Epidermal melanocyte (primary cell): Measurements from ENCODE around the gene IQCE.
"Not testable (repeated sequence)": the region's sequence is repeated elsewhere in the genome, so short reads cannot be mapped to it uniquely, and the experiment has no call there.

Experiments used
- DNase-seq: peaks from one replicate; pipeline ENCODE4 v3.0.0; 2011; ENCODE audit warnings: low spot score; ENCODE audit not compliant: insufficient read length

Gene IQCE

DNA sequence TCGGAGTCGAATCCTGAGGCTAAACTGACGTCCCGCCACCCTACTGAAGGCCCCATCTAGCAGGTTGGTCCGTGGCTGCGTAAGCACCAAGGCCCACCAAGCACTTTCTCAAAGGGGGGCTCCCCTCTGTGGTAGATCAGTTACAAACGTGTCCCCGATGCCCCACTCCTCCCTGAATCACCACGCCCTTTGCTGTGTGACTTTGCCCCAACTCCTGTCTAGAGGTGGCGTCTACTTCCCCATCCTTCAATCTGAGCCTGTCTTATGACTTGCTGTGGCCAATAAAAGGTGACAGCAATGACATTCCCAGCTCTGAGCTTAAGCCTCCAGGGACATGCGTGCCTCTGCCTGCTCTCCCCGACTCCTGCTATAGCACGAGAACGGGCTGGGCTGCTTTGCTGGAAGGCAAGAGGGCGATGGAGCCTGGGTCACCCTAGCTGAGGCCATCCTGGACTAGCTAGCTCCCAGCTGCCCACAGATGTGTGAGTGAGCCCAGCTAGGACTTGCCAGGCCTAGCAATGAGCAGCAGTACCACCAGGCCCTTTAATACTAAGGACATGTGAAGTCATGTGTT is 26.5 kb upstream of the IQCE start:
- DNase-seq, result not testable (repeated sequence)

DNA sequence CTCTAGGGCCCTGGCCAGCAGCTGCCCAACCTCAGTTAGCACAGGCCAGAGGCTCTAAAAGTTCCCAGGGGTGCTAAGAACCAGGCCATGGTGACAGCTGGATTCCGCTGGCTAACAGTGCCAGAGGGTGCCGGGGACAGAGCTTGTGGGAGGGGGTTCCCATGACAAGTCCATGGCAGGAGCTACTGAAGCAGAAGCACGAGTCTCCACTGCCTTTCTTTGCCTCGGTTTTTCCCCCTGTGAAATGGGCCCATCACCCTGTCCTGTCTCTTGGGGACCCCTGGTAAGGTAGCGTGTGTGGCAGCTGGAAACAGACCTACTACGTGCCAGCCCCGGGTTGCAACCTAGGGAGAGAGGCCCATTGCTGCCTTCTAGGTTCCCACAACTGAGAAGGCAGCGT is 26.0 kb upstream of the IQCE start:
- DNase-seq, result not testable (repeated sequence)

DNA sequence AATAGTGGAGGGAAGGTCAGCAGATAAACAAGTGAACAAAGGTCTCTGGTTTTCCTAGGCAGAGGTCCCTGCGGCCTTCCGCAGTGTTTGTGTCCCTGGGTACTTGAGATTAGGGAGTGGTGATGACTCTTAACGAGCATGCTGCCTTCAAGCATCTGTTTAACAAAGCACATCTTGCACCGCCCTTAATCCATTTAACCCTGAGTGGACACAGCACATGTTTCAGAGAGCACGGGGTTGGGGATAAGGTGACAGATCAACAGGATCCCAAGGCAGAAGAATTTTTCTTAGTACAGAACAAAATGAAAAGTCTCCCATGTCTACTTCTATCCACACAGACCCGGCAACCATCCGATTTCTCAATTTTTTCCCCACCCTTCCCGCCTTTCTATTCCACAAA is 25.2 kb upstream of the IQCE start:
- DNase-seq, result not testable (repeated sequence)

DNA sequence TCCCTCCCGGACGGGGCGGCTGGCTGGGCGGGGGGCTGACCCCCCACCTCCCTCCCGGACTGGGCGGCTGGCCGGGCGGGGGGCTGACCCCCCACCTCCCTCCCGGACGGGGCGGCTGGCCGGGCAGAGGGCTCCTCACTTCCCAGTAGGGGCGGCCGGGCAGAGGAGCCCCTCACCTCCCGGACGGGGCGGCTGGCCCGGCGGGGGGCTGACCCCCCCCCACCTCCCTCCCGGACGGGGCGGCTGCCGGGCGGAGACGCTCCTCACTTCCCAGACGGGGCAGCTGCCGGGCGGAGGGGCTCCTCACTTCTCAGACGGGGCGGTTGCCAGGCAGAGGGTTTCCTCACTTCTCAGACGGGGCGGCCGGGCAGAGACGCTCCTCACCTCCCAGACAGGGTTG is 24.6 kb upstream of the IQCE start:
- not testable (repeated sequence) for DNase-seq

DNA sequence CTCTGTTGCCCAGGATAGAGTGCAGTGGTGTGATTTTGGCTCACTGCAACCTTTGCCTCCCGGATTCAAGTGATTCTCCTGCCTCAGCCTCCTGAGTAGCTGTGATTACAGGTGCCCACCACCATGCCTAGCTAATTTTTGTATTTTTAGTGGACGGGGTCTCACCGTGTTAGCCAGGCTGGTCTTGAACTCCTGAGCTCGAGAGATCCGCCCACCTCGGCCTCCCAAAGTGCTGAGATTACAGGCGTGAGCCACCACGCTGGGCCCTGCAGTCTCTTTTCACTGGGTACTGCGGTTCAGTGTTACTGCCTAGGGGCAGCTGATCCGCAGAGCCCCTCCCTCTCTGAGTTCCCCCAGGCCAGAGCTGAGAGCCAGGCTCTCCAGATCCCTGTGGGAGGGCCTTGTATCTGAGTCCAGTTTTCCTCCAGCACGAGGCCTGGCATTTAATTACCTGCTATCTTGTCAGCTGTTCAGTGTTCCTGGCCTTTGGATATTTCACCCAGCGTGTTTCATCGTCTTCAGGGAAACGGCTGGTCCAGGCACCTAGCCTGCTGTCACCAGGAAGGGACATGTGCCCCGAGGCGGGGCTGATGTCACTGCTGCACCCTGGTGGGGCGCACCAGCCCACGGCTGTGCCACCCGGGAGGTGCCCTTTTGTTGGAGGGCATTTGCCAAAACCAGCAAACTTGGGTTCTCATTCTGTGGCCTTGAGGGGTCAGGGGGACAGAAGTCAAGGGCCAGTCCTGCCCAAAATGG is 22.7 kb upstream of the IQCE start:
- DNase-seq, result not testable (repeated sequence)

DNA sequence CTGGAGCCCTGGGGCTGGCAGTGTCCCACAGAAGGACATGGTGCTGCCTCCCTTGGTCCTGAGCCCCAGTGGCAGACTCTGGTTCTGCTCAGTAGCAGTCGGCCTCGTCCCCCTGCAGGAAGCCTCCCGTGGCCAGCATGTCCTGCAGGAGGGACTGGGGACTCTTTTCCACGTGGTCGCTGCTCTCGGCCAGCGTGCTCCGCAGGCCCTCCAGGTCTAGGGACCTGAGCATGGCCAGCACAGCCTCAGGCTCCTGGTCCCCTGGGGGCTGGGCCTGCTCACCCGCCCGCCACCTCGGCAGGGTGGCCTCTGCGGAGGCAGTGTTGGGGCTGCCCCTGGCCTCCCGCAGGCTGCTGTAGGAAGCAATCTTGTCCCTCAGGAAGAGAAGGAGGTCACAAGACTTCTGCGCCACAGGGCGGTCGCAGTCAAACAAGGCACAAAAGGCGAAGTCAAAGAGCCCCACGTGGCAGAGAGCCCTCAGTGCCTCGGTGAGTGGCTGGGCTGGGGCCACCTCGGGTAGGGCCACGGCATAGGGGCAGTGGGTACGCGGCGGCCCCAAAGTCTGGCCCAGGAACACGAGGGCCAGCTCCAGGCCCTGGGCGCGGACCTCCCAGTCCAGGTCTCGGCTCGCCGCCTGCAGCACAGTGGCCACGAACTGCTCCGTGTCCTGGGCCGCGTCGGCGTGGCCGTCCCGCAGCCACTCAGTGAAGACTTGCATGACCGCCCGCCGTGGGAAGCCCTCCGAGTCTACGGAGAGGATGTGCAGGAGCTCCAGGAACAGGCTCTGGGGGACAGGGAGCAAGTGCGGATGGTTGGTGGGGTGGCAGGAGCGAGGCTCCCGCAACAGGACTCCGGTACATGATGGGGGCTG is 20.6 kb upstream of the IQCE start:
- peak; percentile 11 for DNase-seq

DNA sequence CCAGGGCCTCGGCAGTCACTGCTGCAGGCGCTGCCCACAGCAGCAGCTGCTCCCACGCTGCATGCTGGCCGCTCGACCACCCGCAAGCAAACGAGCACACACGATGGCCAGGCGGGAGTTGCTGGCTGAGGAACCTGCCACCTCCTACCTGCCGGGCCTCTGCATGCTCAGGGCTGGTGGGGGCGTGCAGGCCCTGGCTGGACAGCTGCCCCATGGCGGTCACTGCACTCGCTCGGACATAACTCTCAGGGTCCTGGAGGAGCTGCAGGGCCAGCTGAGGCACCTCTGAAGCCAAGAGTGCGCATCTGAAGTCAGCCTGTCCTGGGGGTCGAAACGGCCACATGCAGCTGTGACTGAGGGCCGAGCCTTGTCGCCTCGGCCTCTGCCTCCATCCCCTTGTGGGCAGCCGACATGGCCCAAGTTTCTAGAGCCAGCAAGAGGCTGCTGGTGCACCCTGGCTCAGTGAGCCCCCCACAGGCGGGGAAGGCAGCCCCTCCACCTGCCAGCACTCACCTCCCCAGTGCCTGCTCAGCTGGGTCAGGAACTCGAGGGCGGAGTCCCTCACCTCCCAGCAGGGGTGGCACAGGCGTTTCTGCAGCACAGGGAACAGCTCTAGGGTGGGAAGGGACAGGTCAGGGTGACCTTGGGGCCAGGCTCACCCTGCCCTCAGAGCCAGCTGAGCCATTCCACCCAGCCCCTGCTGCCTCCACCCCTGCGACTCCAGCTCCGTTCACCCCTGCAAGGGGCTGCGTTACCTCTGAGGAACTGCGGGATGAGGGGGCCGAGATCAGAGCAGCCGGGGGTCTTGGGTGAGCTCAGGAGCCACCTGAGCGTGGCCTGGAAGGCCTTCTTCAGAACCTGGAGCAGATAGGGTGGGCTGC is 19.5 kb upstream of the IQCE start:
- peak; percentile 9 for DNase-seq

DNA sequence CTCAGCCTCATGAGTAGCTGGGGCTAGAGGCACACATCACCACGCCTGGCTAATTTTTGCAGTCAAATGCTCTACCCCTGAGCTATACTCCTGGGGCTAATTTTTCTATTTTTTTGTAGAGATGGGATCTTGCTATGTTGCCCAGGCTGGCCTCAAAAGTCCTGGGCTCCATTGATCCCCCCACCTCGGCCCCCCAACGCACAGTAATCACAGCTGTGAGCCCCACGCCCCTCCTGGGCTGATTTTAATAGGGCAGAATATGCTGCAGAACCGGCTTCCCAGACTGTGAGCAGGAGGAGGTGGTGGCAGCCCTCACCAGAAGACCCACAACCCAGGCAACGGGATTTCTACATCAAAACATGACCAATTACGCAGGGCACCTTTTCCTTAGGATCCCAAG is 18.6 kb upstream of the IQCE start:
- DNase-seq, result no peak

DNA sequence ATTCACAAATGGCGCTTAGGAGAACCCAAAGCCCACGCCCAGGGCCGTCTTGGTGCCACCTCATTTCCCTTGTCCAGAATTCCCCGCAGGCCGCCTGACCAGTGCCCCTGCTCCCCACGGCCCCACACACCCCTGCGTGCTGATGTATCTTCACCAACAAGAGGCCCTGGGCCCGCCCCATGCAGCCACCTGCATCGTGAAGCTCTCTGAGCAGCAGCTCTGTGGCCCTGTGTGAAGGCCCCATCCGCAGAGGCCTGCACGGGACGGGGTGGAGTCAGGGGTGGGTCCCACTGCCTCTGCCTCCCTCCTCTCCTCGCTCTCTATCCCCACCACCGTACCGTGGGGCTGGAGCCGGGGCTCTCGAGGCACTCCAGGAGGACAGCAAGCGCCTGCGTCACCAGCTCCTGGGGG is 18.1 kb upstream of the IQCE start:
- DNase-seq, result no peak

DNA sequence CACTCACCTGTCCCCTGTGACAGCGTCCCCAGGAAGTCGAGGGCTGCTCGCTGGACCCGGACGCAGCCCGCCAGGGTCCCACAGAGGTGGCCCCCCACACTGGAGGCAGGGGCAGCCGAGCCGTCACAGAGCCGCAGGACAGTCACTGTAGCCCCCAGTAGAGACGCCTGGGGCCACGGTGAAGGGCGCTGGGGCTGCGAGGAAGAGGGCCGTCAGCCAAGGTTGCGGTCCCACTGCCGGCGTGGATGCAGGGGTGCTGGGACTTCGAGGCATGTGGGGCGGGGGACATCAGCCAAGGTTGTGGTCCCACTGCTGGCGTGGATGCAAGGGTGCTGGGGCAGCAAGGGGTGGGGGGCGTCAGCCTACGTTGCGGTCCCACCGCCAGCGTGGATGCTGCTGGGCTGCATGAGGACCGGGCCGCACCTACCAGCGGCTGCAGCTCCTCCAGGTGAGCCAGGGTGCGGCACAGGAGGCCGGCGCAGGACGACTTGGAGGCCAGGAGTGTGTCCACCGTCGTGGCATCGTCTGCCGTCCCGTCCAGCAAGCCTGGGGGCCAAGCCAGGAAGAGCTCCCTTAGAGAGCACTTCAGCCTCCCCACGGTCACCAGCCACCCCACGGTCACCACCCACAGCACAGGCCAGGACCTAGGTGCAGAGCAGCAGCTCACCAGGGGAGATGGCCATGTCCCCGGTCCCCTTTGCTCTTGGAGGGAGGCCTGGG is 17.3 kb upstream of the IQCE start:
- no peak for DNase-seq

DNA sequence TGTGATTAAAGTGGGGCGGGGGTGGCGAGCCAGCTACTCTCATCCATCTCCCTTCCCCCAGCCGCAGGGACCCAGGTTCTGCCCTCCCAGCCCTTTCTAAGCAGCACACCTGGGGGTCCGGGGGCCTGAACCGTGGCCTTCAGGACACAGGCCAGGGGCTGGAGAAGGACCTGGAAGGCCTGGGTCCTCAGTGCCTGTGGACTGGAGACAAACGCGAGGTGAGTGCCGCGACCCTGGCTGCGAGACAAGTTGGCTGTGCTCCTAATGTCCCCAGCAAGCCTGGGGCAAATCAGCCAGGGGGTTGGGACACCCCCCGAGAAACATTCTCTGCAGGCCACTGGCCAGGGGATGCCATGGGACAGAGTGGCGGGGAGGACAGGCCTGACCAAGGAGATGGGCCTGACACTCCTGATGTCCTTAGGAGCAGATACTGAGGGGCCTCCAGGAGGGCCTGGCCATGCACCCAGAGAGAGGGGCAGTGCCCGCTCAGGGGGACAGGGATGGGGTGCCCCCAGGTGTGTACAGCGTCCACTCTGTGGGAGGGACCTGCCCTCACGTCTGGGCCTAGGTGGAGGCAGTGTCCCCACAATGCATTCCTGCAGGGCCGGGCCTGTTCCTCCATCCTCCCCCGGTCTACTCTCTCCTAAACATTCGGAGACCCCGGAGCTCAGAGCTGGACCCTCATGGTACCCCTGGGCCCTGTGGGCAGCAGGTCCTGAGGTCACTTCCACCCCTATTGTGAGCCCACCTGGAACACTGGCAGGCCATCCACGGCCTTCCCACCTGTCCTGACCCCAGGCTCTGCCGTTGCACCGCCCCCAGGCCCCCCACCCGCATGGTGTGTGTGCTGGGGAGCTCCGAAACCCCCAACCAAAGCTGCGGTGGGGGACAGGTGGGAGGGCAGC is 16.5 kb upstream of the IQCE start:
- peak; percentile 2 for DNase-seq

DNA sequence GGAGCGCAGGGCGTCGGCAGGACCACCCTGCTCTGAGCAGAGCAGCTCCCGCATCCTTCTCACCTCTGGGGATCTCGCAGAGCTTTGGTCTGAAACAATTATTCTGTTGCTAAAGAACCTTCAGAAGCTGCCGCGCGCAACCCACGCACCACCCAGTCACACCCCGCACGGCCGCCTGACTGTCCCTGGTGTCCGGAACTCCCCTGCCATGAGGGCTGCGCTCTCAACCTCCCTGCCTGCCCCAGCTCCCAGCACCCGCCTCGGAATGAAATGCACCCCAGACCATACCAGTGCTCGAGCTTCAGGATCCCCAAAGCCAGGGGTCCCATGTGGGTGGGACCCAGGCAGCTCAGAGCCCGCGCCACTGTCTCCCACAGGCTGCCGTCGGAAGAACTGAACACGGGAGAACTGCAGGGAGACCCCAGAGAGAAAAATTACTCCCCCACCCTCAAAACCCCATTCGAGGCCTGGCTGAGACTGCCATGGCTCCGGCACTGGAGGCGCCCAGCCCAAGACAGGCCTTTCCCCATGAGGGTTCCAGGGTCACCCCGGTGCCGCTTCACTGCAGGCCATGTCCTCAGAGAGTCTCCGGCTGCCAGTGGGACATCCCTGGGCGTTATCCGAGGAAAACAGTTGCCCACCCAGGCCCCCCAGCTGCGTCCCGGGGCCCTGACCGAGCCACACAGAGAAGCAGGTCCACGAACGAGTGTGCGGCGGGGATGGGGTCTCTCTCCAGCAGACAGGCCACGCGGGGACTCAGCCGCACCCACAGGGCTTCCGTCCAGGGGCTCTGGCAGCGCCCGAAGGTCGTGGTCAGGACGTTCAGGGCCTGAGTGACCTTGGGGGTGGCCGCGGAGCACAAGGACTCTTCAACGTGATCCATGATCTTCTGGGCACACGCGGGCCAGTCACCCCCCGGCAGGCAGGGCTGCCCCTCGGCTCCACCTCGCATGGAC is 15.6 kb upstream of the IQCE start:
- DNase-seq, result peak; percentile 9

DNA sequence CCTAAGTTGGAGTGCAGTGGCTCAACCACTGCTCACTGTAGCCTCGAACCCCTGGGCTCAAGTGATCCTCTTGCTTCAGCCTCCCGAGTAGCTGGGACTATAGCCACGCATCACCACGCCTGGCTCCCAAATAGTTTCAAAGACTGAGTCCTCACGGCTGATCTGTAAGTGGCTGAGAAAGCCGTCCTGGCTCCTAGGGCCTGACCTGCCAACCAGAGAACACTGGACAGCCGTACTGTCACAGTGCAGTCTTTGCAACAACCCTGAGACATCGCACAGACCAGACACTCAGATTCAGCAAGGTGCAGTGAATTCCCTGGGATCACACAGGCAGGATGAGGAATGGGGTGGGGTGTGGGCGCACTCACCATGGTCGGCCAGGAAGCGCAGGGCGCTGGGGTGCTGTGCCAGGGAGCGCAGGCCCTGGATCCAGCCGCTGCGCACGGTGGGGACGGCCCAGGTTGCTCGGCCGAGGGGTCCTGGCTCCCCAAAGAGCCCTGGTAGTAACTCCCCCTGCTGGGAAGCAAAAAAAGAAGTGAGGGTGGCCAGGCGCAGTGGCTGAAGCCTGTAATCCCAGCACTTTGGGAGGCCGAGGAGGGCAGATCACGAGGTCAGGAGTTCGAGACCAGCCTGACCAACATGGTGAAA is 14.1 kb upstream of the IQCE start:
- DNase-seq, result peak; percentile 1

DNA sequence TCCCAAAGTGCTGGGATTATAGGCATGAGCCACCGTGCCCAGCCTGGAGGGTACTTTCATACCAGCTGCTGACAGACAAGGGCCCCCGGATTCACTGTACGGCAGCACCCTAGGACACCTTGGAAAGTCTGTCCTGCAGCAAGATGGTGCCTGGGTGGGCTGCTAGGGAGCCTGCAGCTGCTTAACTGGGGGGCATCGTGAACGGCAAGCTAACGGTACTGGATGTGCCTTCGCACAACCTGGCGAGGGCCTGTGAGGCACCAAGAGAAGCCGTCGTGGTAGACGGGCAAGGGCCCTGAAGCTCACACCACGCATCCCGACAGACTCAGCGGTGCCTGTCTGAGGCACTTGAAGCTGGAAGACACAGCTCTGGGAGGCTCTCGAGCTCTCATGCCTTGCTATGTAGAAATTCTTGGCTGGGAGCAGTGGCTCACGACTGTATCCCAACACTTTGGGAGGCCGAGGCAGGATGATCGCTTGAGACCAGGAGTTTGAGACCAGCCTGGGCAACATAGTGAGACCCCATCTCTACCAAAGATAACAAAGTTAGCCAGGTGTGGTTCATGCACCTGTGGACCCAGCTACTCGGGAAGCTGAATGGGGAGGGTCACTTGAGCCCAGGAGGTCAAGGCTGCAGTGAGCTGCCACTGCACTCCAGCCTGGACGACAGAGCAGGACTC is 12.9 kb upstream of the IQCE start:
- no peak for DNase-seq

DNA sequence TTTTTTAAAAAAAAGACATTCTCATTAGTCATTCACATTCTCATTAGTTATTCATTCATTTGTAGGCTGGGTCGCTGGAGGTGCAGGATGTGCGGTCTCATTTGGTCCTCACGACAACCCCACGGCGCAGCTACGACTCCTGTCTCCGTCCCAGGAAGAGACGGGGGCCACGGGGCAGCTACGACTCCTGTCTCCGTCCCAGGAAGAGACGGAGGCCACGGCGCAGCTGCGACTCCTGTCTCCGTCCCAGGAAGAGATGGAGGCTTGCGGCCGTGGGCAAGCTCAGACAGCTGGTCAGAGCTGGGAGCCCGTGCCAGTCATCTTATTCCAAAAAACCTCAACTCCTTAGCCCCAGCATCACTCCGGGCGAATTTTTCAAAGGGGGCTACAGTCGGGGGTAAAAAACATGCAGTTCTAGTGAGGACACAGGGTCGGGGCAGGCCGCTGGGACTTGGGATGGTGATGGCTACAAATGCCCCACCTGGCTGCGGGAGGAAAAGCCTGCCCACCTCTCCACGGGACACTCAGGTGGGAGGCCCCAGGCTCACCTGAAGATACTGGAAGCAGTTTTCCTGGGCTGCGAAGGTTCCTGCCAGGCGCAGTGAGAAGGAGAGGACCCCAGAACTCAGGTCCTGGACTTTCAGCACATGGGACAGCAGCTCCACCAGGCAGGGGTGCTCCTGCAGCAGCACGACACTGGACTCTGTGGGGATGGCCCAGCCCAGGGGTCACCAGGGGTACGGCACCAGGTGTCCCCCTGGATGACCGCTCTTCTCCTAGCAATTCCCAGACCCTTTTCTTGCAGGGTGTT is 11.8 kb upstream of the IQCE start:
- peak; percentile 7 for DNase-seq

DNA sequence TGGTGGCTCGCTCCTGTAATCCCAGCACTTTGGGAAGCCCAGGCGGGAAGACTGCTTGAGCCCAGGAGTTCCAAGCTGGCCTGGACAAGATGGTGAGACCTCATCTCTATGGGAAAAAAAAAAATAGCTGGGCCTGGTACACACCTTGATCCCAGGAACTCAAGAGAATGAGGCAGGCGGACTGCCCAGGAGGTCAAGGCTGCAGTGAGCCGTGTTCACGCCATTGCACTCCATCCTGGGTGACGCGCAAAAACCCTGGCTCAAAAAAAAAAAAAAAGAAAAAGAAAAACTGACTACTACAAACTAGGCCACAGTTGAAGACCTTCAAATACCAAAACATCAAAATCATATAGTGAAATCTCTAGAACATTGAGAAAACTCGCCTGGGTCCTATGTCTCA is 7.4 kb upstream of the IQCE start:
- DNase-seq, result no peak

DNA sequence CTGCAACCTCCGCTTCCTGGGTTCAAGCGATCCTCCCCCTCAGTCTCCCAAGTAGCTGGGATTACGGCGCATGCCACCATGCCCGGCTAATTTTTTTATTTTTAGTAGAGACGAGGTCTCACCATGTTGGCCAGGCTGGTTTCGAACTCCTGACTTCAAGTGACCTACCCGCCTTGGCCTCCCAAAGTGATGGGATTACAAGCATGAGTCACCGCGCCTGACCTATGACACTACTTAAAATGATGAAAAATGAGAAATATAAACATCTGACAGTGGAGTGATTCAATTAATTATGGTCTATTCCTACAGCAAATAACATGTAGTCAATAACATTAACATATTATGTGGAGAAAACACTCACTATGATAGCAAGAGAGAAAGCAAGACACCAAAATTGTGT is 5.7 kb upstream of the IQCE start:
- DNase-seq, result no peak
